Activated effector memory CD4-positive, alpha-beta T cell treated with Interleukin-2 at 50 U/mL for 16 hours (primary cell): ENCODE data around the gene CPSF3.

Source experiments
- DNase-seq: peaks from one replicate; pipeline ENCODE4 v3.0.0-alpha.2; 2020

The CPSF3 gene

DNA sequence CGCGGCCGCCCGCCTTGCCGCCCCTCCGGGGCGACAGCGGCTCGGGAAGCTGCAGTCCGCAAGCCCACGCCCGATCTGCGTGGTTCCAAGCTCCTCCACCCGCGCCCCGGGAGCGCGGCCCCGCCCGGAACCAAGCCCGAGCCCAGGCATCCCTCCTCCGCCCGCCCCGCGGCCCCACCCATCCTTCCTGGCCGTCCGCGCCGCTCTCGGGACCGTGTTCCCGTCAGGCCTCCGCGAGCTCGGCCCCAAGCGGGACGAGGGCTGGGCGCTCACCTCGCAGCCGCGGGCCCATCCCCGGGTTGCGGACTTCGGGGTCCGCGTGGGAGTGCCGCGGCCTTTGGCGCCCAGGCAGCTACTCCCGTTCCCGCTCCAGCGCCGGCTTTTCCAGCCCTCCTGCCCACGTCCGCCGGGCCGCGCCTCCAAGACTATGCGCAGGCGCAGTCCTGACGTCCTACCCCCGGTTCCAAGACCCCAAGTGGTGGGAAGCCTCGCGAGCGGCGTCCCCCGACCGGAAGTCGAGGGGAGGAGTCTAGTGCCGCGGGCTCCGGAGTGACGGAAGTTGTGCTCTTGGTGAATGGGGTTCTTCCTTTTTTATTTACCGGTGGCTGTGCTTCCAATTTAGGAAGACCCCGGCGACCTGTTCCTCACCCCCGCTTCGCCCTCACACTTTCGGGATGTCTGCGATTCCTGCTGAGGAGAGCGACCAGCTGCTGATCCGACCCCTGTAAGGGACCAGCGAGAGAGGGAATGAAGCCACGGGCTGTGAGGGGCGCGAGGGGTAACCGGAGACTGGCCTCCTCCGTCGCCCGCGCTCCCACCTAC, at the start of gene CPSF3, which contains the start of gene ITGB1BP1:
Gene CPSF3, plus strand, starts transcription at position 555 of the 822 bp plus-strand sequence. Its CDS starts 120 bp downstream, at position 675.
Gene ITGB1BP1, minus strand, starts transcription at position 429 of the 822 bp plus-strand sequence. CDS start 4,831 bp downstream, outside the sequence.
- DNase-seq: peak; percentile 93

DNA sequence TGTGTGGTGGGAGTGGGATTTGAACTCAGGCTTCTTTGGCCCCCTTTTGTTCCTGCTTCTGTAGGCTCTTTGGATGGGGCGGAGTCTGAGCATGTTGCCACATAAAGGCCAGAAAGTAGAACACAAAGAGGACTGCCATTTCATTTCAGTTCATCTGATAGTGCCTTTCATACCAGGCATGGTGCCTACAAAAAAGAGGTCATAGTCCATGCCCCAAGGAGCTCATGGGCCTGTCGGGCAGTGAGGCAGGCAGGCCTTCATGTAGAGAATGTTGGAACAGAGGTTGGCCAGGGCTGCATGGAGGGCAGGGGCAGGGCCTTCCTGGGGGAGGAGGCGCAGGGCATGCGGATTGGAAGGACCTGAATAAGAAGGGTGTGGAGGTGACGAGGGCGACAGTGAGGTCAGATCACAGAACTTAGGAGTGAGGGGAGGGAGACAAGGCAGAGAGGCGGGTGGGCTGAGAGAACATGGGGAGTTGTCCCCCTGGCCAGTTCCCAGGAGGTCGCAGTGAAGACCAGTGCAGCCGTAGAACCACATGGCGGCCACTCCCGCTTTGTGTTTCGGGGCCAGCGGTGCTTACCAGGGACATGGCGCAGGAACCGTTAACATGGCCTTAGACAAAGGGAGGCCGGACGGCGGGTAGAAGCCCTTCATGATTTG, 49.3 kb upstream of the CPSF3 start:
- no peak for DNase-seq

DNA sequence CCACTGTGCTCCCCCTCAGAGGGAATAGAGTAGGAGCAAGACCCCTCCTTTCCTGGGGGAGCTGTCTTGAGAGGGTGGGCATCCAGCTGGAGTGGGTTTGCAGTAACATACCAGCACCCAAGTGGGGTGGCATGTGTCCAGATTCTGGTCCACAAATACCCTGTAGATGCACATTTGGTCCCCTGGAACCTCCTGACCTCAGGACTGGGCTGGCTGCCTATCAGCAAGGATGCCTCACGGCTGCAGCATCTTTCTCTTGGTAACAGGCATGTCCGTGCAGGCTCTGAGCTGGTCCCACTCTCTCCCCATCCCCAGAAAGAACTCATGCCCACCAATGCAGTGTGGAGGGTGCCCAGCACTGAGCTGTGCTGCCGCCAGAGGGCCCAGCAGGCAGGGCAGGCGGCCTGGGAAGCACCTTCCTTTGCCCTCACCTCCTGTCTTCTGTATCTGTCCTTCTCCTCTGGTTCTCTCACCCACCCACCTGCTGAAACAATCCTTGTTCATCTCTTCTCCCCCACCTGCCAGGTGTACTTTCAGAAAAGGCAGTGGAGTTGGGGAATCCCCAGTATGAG, 47.5 kb upstream of the CPSF3 start:
- no peak for DNase-seq

DNA sequence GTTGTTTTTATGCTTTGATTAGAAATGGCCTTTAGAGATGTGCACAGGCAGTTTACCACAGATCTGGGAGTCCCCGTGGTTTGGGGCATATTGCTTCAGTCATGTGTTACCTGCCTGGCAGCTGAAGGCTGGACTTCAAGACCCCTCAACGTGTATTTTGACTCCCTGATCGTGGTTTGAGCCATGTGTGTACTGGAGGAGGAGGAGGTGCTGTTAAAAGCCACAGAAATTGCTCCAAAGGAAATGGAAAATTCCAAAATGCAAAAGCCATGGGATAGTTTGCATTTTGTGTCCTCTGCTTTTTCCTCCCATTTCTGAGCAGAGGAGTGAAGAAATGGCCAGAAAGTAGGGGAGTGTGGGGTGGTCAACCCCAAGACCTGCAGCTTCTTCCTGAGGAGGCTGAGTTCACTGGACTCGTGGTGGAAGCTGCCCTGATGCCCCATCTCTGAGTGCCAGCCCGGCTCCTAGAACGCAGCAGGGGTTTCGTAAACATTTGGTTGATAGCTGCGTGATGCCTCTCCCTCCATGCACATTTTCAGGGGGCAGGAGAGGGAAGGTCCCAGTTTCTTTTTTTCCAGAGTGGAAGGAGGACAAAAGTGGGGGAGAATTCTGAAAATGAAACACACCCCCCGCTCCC, 45.9 kb upstream of the CPSF3 start:
- DNase-seq: no peak

DNA sequence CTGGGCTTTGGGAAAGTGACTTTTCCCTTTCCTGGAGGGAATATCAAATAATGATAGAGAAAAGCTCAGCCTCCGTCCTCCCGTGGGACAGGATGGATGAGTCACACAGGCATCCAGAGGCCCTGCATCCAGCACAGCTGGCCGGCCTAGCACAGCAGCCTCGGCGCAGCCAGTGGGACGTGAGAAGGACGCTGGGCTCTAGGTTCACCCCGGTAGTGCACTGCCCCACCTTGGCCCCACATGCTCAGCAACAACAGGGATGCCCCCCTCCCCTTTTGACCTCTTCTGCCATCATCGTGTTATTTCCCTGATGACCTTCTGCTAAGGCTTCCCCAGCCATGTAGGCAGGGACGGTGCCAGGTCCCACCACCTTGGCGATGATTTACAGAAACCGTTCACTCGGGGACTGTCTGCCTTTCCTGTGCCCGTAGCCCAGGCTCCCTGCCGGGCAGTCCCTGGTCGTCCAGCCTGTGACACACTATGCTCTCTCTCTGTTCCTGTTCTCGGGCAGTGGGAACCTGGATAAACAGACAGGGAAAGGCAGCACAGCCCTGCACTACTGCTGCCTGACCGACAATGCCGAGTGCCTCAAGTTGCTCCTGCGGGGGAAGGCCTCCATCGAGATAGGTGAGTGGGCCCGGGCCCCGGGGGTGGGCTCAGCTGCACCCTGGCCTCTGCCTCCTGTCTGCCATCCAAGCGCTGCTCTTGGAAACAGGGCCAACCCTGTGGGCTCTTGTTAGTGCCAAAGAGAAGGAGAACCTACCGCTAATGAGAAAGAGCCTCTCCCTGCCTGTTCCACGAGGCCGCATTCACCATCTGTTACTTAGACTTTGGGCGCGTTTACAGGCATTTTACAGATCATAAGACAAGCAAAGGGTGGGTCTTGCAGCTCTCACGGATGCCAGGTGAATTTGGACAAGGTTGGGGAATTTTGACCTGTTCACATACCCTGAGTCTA, 44.7 kb upstream of the CPSF3 start:
- DNase-seq: no peak

DNA sequence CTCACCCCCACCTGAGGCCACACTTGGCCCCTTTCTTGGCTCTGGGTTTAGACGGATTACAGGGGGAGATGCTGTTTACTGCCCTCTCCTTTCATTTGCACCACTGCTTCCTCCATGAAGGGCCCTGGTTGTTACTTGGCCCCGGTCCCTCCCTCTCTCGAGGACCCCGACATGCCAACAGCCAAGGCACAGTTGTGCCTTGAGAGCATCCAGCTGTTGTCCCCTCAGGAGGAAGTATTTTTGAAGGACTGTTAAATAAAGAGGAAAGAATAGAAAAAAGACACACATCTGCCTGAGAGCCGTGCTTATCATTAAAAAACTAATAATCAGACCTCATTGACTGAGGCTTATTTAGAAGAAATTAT, 44.1 kb upstream of the CPSF3 start:
- no peak for DNase-seq

DNA sequence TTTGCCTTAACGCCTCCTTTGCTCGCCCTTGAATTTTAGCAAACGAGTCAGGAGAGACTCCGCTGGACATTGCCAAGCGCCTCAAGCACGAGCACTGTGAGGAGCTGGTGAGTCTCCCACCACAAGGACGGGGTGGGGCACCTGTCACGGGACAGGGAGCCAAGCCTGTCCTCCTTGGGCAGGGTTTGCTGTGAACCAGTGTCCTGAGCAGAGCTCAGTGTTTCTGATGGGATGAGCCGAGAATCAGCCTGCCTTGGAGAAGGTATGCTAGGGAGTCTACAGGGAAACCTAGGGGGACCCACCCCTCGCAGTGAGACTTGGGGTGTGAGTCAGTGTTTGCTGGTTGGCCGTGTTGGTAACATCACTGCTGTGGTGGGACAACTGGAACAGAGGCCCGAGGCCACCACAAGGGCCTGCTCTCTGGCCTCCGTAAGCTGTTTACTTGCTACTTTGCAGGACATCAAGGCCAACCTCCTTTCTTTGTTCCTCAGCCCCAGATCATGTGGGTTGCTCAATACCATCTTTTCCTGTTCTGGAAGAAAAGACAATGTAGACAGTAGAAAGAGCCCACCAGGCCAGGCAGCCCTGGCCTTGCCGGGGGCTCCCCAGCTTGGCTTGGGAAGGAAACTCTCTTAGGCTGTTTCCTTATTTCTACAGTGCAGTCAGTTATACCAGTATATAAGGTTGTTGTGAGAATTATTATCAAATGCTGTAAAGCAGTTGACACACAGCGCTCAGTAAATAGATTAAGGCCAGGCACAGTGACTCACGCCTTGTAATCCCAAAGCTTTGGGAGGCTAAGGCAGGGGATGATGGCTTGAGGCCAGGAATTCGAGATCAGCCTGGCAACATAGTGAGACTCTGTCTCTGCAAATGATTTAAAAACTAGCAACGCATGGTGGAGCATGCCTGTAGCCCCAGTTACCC, 42.5 kb upstream of the CPSF3 start:
- DNase-seq: no peak

DNA sequence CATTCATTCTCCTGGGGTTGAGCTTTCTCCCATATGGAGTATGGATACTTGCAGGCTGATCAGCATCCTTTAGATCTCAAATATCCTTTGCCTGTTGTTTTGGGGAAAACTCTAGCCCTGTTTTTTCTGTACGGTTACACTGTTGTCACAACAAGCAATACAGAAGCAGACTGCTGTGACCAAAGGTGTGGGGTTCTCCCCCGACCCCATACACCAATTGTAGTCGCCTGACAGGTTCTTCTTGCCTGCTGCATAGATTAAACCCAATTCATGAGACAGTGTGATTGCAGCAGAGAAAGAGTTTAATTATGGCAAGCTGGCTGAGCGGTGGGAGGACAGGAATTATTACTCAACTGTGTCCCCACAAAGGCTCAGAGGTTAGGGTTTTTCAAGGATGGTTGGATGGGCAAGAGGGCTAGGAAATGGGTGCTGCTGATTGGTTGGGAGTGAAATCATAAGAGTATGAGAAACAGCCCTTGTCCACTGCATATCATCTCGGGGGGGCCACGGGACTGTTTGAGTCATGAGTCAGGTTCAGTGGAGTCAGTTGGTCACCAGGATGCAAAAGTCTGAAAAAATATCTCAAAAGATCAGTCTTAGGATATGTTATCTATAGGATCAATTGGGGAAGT, 40.7 kb upstream of the CPSF3 start:
- no peak for DNase-seq

DNA sequence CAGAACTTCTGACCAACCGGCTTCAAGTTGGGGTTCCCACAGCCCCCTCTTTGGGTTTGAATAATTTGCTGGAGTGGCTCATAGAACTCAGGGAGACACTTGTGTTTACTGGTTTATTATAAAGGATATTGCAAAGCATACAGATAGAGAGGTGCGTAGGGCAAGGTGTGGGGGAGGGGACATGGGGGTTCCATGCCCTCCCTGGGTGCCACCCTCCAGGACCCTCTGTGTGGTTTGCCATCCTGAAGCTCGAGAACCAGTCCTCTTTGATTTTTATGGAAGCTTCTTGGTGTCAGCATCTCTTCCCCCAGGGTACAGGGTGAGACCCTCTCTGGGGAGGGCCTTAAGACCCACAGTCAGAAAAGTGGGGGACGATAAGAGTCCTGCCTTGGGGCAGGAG, 38.9 kb upstream of the CPSF3 start:
- DNase-seq: no peak

DNA sequence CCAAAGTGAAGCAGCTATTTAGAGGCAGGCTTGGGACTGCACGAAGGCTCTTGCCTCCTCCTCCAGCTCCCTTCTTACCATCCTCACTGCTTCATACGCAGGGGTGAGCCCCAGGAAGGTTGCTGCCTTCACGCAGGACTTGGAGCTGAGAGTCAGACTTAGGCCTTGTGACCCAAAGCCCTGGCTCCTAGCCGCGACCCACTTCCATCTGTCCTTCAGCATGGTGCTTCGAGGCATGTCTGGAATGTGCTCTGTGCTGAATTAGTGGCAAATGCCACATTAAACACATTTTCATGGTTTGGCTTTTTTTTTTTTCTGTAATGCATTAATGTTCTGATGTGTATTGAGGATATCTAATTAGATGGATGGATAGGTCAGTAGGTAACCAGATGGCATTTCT, 37.6 kb upstream of the CPSF3 start:
- DNase-seq: no peak

DNA sequence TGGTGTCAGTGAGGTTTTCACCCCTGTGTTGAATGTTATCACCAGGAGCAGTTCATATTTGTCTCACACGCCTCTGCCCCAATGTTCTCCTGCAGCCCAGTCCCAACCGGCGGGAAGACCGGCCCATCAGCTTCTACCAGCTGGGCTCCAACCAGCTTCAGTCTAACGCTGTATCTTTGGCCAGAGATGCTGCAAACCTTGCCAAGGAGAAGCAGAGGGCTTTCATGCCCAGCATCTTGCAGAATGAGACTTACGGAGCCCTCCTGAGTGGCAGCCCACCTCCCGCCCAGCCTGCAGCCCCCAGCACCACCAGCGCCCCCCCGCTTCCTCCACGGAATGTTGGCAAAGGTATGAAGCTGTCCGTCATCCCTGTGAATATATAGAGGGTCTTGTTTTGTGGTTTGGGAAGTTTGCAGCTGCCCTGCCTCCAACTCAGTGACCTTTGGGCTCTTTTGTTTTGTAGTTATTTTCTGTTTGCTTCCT, 35.2 kb upstream of the CPSF3 start:
- DNase-seq: no peak

DNA sequence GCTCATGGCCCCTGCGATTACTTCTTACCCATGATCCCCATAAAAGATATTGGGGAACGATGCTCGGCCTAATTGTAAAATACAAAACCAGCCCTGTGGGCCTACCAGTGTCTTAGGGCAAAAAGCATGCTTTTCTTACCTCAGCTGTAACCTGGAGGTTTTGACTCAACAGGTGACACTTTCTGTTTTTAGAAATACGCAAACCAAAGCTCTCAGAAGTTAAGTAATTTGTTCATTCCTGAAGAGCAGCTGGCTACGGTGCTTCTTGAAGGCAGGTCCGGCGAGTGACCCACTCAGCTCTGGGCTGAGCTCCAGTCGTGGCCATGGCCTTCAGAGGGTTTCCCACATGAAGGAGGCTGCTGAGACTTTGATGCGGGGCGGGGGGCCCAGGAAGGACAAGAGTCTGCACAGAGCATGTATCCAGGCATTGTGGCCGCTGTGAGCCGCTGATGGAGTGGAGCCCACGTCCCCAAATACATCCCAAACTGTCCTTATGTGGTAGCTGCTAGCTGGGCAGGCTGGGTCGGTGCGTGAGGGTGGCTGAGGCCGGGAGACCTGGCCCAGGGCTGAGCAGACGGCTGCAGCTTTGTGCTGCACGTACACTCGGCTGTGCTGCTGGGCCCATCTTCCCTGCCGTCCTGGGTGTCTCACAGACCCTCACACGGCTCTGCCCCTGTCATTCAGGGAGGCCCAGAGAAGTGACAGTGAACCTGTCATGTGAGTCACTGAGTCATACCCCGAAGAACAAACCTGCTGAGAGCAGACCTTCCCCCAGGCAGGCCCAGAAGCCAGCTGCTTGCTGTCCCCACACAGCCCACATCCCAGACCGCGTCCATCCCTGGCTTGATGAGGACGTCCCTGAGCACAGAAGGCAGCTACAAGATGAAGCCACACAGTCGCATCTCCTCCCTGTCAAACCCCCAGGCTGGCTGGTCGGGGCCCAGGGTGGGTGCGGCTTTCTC, 34.2 kb upstream of the CPSF3 start:
- DNase-seq: no peak

DNA sequence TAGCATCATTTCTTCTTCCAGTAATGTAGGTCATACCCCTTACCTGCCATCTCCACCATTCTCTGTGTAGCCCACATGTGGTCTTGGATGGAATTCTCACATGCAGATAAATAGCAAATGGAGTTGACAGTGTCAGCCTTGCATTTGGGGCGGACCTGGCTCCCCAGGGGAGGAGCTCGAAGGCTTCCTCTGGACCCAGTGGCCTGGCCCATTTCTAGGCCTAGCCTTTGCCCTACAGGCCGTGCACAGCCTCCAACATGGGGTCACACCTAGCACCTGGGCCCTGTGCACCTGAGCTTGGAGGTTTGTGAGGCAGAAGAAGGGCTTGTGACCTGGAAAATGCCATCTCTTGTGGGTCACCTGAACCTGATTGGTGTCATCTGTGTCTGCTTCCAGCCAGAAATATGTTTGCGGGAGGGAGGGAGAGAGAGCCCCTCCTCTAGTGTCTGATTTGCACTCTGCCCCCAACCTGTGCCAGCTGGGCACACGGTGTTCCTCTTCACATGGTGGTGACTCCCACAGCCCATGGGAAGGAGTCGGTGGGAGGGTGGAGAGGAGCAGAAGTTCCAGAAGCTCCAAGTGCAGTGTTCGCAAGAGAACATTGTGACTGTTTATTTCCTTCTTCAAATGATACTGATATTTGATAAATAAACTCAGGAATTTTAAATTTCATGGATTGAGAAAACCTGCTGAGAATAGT, 33.2 kb upstream of the CPSF3 start:
- no peak for DNase-seq

DNA sequence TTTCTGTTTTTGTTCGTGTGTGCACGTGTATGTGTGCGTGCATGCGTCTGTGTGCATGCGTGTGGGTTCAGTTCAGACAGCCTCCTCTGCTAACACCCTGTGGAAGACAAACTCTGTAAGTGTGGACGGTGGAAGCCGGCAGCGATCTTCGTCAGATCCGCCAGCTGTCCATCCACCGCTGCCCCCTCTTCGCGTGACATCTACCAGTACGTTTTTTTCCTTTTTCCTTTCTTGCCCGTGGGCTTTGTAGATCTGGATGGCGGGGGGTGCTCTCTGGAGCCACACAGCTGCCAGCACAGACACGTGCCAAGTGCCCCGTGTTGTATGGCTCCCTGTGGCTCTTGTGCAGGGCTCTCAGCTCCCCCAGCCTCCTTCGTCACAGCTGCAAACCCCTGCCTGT, 32.5 kb upstream of the CPSF3 start:
- DNase-seq: no peak

DNA sequence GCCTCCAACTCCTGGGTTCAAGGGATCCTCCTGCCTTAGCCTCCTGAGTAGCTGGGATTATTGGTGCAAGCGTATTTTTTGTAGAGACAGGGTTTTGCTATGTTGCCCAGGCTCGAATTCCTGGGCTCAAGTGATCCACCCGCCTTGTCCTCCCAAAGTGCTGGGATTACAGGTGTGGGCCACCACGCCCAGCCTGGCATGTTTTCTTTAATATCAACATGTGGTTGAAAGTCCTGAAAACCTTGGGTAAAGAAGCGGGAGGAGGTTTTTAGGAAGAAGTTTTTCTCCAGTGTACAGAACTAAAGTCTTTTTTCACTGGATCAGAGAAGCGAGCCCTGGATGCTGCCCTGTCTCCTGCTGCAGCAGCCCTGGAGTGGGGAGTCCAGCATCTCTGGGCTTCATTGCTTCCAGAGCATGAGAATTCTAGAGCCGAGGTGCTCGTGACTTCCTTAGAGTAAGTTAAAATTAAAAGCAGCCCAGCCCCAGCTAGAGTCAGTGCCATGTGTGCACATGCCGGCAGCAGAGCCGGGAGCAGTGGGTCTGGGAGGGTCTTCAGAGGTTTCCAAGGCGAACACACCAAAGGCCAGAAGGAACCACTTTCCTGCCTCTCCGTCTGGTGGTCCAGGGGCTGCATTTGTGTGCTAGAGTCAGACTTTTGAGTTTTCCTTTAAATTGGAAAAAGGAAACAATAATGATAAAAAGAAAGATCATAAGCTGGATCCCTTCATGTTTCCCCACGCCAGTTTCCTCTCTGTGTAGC, 31.3 kb upstream of the CPSF3 start:
- DNase-seq: no peak

DNA sequence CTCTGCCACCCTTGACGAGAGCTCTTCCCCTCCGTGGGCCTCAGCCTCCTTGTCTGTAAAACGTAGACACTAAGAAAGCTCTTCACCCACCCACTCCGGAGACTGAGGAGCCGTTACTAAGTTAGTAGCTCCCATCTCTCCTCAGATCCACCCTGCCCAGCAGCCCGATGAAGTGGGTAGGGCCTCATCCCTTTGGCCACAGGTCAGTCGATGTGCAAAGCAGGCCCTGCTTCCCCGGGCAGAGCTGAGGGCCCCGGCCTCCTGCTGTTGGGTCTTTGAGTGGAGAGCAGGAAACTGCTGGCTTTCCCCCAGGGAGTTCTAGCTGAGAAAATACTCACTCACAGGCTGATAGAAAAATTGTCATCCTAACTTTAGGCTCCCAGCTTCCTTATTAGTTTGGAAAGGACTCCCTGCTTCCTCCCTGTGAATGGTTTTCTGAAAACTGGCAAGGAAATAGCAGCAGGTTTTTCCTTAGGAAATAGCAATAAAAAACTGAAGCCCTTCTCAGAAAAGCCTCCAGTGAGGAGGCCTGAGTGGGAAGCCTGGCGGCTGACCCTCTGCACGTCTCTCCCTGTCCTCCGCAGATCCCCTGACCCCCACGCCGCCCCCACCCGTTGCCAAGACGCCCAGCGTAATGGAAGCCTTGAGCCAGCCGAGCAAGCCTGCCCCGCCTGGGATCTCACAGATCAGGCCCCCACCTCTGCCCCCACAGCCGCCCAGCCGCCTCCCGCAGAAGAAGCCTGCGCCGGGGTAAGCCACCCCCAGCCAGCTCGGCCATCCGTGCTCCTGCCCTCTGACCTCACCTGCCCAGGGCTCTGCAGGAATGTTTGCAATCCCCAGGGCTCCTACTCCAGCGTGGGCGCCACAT, 30.3 kb upstream of the CPSF3 start:
- DNase-seq: no peak

DNA sequence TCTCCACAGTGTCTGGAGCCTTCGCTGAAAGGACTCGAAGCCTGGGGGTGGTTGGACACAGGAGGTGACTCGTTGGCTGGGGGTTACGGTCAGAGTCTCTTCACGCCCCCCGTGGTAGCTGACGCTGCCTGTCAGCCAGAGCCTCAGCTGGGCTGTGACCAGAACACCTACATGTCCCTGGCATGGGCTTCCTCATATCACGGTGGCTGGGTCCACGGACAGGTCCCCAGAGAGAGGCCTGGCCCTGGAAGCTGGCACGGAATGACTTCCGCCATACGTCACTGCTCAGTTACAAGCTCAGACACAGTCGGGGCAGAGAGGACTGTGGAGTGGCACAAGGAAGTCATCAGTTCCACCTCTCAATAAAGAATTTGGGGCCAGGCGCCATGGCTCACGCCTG, 28.6 kb upstream of the CPSF3 start:
- no peak for DNase-seq
